ENCODE measurements around the gene AMDHD2. TPM values are rescaled to one million over a fixed set of nuclear protein-coding genes. Genes with fewer than 3 reads are reported as not detected.

AMDHD2 gene
- total RNA-seq, 4 donors from 2014 or later, result 7.9 to 36.5 (median 22.0) TPM

GRCh38 chr16:2482708-2483534 lies 37.2 kb upstream of the AMDHD2 start:
- peak overlapping the region; percentile 3 to 57 for H3K27ac ChIP-seq
- TF ChIP-seq POLR2A (IDR thresholded peaks at IDR 0.05) (no peak), CTCF (IDR thresholded peaks at IDR 0.05) (no peak)
- H3K4me3 ChIP-seq, result peak overlapping the region in 1 of 2 donors; percentile 1
- peaks cover 0 to 11% of the 10 kb centered on the region in 2 donors for H3K4me1 ChIP-seq
- intact Hi-C loops (cut with DNase I; ENCODE audit: low total_unique reads), result no loop called here
- no peaks in the 10 kb centered on the region for H3K36me3 ChIP-seq
- no peaks in the 10 kb centered on the region for H3K9me3 ChIP-seq
- DNase-seq, result peak; percentile 44 to 63
- no peaks in the 10 kb centered on the region for H3K27me3 ChIP-seq

GRCh38 chr16:2483939-2484897 lies 36.0 kb upstream of the AMDHD2 start:
- peaks cover 0 to 11% of the 10 kb centered on the region in 2 donors for H3K4me1 ChIP-seq
- H3K27me3 ChIP-seq, result no peaks in the 10 kb centered on the region
- H3K9me3 ChIP-seq, result no peaks in the 10 kb centered on the region
- H3K27ac ChIP-seq, result no peak overlapping the region
- no peak for DNase-seq
- TF ChIP-seq POLR2A (IDR thresholded peaks at IDR 0.05) (no peak), CTCF (IDR thresholded peaks at IDR 0.05) (no peak)
- no peaks in the 10 kb centered on the region for H3K36me3 ChIP-seq
- no peak overlapping the region for H3K4me3 ChIP-seq
- intact Hi-C loops (cut with DNase I; ENCODE audit: low total_unique reads), result no loop called here

DNA sequence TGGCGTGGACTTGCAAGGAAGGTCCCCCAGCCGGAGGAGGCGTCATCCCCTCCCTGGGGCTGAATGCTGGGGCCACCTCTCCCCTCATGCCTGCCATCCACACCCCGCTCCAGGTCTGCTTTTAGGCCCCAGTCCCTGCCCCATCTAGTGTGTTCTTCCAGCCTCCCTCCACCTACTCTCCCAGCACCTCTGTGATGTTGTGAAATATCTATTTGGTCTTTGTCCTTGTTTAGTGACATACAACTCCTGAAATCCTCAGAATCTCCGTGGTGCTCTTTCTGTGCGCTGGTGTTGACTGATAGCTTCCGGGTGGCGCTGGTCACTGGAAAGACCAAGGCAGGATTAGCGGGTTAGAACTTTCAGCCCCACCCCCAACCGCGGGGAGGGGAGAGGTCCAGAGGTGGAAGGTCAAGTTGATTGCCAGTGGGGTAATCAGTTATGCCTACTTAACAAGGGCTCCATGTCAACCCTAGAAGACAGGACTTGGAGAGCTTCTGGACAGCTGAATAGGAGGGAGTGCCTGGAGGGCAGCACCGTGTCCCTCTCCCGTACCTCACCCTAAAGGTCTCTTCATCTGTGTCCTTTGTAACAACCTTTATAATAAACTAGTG lies 35.2 kb upstream of the AMDHD2 start:
- no peaks in the 10 kb centered on the region for H3K27me3 ChIP-seq
- no peak overlapping the region for H3K27ac ChIP-seq
- TF ChIP-seq CTCF (IDR thresholded peaks at IDR 0.05), result no peak
- TF ChIP-seq POLR2A (IDR thresholded peaks at IDR 0.05), result no peak
- no peaks in the 10 kb centered on the region for H3K9me3 ChIP-seq
- peaks cover 0 to 11% of the 10 kb centered on the region in 2 donors for H3K4me1 ChIP-seq
- DNase-seq, result no peak
- intact Hi-C loops (cut with DNase I; ENCODE audit: low total_unique reads), result no loop called here
- H3K36me3 ChIP-seq, result no peaks in the 10 kb centered on the region
- no peak overlapping the region for H3K4me3 ChIP-seq

- intact Hi-C loops (cut with DNase I; ENCODE audit: low total_unique reads), result no loop called here
- Histone ChIP-seq H3K4me3 (no peak overlapping the region), H3K4me1 (peaks cover 0 to 11% of the 10 kb centered on the region in 2 donors)
Measured at GRCh38 chr16:2485811-2486507, 34.2 kb upstream of the AMDHD2 start.

More at GRCh38 chr16:2485811-2486507, 34.2 kb upstream of the AMDHD2 start:
- no peak overlapping the region for H3K27ac ChIP-seq
- no peaks in the 10 kb centered on the region for H3K36me3 ChIP-seq
- no peaks in the 10 kb centered on the region for H3K9me3 ChIP-seq
- H3K27me3 ChIP-seq, result no peaks in the 10 kb centered on the region
- no peak for DNase-seq
- TF ChIP-seq CTCF (IDR thresholded peaks at IDR 0.05), result no peak
